GM10248 (cell line): ENCODE data around the gene DNAJB11.

Experiments used
- CTCF ChIA-PET: fragments of 300-600 bp; sonication (Branson Sonifier 250); formaldehyde crosslinking; extraction: SDS; loops from one replicate; lab custom pipeline; 2021; ENCODE audit warnings: antibody characterized with exemption; lab: Yijun Ruan, JAX
- POLR2A ChIA-PET: fragments of 350-650 bp; sonication (Branson Sonifier 250); formaldehyde crosslinking; extraction: SDS; loops from one replicate; lab custom pipeline; 2020; ENCODE audit warnings: antibody characterized with exemption; lab: Yijun Ruan, JAX
- DNase-seq: peaks from one replicate; pipeline ENCODE4 v3.0.0; 2012; ENCODE audit errors: extremely low spot score
- TF ChIP-seq, protein P1 (sequence below): IDR thresholded peaks from 2 replicates; pipeline ENCODE4 v1.5.1; 2012; ENCODE audit warnings: mild to moderate bottlenecking, low read depth; ENCODE audit errors: extremely low read depth, missing control alignments, control extremely low read depth

DNAJB11 gene

DNA sequence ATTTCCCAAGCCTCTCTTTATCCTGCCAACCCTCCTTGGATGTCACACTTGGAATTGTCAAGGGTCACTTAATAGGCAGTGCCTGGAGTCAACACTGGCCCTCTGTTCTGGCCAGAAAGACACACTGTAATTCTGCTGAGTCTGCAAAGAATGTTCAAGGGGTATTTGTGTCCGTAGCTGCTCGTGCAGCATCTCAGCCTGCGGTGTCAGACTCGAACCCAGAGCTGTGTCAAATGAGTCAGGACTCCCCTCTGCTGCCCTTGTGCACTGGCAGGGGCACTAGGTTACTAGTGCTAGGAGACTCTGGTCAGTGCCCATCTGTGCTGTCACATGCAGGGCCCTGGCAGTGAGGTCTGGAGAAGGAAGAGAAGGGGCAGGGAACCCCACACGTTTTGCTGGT is 41.5 kb downstream of the DNAJB11 start:
- ChIA-PET CTCF (interaction anchor here (1.2 to 12.5 kb wide), 4 partner anchors 11 to 629 kb away, joined by 3 to 202 read pairs (median 3); no protein-coding TSS in a partner anchor), POLR2A (no interaction called here)
- TF ChIP-seq, protein P1, sequence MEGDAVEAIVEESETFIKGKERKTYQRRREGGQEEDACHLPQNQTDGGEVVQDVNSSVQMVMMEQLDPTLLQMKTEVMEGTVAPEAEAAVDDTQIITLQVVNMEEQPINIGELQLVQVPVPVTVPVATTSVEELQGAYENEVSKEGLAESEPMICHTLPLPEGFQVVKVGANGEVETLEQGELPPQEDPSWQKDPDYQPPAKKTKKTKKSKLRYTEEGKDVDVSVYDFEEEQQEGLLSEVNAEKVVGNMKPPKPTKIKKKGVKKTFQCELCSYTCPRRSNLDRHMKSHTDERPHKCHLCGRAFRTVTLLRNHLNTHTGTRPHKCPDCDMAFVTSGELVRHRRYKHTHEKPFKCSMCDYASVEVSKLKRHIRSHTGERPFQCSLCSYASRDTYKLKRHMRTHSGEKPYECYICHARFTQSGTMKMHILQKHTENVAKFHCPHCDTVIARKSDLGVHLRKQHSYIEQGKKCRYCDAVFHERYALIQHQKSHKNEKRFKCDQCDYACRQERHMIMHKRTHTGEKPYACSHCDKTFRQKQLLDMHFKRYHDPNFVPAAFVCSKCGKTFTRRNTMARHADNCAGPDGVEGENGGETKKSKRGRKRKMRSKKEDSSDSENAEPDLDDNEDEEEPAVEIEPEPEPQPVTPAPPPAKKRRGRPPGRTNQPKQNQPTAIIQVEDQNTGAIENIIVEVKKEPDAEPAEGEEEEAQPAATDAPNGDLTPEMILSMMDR, result no peak
- no peak for DNase-seq

- TF ChIP-seq, protein P1, result no peak
- ChIA-PET CTCF (interaction anchor here (0.7 to 12.5 kb wide), 15 partner anchors 9 to 953 kb away, joined by 3 to 202 read pairs (median 27); no protein-coding TSS in a partner anchor), POLR2A (no interaction called here)
- DNase-seq, result no peak
These were observed 42.5 kb downstream of the DNAJB11 start, which contains the start of gene AHSG for GRCh38 chr3:186612721-186613636. Gene AHSG (plus strand): TSS chr3:186613060. CDS start chr3:186613142, 82 bp downstream.

DNA sequence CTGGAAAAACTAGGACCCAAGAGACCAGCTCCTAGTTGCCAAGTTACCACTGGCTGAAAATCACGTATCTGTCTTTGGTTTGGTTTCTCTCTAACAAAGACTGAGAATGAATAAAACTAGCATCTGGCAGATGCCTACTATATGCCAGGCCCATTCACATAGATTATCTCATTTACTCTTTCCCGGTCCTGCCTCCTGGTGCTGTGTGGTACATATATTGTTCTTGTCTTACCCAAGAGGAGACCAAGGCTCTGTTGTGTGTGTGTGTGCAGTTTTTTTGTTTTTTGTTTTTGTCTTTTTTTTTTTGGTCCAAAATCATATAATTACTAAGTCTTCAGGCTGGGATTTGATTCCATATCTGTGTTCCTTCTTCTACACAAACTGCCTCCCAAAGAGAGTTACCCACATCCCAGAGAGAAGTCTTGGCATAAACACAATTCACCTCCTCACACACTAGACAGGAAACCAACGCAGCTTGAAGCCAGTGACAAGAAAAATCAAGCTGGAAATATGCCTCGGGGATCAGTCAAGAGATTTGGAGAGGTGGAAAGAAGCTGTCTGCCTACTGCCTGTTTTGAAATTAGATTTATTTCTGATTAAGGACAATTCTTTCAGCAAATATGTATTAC is 43.2 kb downstream of the DNAJB11 start:
- CTCF ChIA-PET, result interaction anchor here (0.9 to 12.5 kb wide), 23 partner anchors 8 to 954 kb away, joined by 3 to 202 read pairs (median 16); no protein-coding TSS in a partner anchor
- no peak for DNase-seq
- POLR2A ChIA-PET, result no interaction called here
- TF ChIP-seq, protein P1, result no peak

DNA sequence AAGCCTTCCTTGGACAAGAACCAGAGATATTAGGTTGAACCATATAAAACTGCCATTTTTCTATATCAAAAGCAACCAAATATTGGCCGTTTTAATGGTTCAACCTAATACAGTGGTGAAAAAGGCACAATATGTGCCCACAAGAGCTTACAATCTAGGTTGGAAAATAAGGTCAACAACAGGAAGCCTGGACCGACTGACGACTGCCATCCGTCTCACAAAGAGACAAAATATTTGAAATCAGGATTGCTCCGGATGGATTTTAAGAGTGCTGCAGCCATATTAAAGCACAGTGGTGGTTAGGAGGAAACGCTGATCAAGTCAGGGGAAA is 43.7 kb downstream of the DNAJB11 start:
- TF ChIP-seq, protein P1, result no peak
- POLR2A ChIA-PET, result no interaction called here
- DNase-seq, result no peak
- CTCF ChIA-PET, result interaction anchor here (0.7 to 12.5 kb wide), 43 partner anchors 11 to 954 kb away, joined by 3 to 202 read pairs (median 6); partner anchors contain the start of genes DNAJB11 and TBCCD1

DNA sequence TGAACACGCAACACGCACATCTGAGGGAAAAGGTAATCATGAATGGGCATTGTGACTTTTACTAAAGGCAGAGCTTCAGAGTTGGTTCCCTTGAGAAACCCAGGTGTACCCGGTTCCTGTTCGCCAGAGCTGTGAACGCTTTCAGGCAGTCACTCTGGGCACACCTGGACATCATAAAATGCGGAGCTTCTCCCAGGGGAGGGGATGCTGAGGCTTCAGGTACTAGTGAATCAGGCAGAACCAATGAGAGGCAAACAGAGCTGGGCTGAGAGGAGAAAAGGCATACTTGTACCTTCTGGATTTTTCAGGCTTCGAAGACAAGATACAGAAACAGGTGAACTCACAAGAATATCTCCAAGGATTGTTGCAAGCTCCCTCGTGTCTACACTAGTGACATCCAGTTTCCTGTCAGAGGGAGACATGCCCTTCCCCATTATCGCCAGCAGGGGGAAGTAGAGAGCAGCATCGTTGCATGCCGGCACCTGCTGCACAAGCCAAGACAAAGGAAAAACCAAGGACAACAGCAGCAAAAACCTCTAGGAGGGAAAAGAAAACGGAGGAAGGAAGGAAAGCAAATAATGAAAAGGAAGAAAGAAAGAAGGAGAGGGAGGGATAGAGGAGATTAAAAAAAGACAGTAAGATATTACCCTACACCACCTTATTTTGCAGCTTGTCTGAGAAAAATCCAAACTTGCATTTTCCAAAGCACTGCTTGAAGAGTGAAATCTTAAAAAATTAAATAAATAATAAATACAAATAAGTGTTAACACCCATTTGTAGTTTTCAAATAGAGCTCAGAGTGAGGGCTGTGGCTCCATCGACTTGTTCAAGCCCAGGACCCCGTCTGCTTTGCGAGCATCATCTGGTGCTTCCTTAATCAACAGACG is 44.3 kb downstream of the DNAJB11 start:
- CTCF ChIA-PET, result interaction anchor here (0.7 to 12.5 kb wide), 56 partner anchors 8 to 955 kb away, joined by 3 to 202 read pairs (median 5); partner anchors contain the start of genes DNAJB11 and TBCCD1
- TF ChIP-seq, protein P1, result peak; percentile 99
- DNase-seq, result peak; percentile 84
- POLR2A ChIA-PET, result interaction anchor here (1.0 kb wide), 1 partner anchor 169 kb away, joined by 4 read pairs; no protein-coding TSS in a partner anchor
